CD4-positive, CD25-positive, alpha-beta regulatory T cell (primary cell): ENCODE results near the gene DPM1. TPM values are rescaled to one million over a fixed set of nuclear protein-coding genes. Genes with fewer than 3 reads are reported as not detected.
A peak's percentile ranks its signal among the peaks of the same experiment; 100 is the strongest.

Experiments used
- ATAC-seq, 2 donors: fragments of 150-1000 bp; cut with Tn5 transposase; one replicate each; pipeline ENCODE4 v1.10.0; 2021; ENCODE audit warnings: low read depth in 2 of 2, moderate number of reproducible peaks in 2 of 2, moderate library complexity in 1 of 2
- DNase-seq, 3 donors: peaks; one replicate each; pipeline versions ENCODE4 v3.0.0 to v3.0.0-alpha.2; 2012 to 2022; ENCODE audit warnings: mixed read lengths in 1 of 3
- H3K27ac ChIP-seq: one replicate; pipeline ENCODE4 v1.7.0; 2013; ENCODE audit warnings: mild to moderate bottlenecking, low read length; ENCODE audit not compliant: insufficient read depth, poor library complexity, severe bottlenecking
- H3K27me3 ChIP-seq: one replicate; pipeline ENCODE4 v1.7.0; 2013; ENCODE audit warnings: low read length; ENCODE audit not compliant: control insufficient read depth, insufficient read depth
- H3K36me3 ChIP-seq: one replicate; pipeline ENCODE4 v1.7.0; 2013; ENCODE audit warnings: mild to moderate bottlenecking, low read length, moderate library complexity; ENCODE audit not compliant: control insufficient read depth, insufficient read depth
- H3K4me1 ChIP-seq: 2 replicates; pipeline ENCODE4 v1.7.0; 2013; ENCODE audit warnings: mild to moderate bottlenecking, low read length; ENCODE audit not compliant: insufficient read depth, control insufficient read depth, poor library complexity, severe bottlenecking
- H3K4me3 ChIP-seq: one replicate; pipeline ENCODE4 v1.7.0; 2013; ENCODE audit warnings: low read depth, mild to moderate bottlenecking, low read length, moderate library complexity
- H3K9me3 ChIP-seq, 2 experiments: 1 replicate in 1 of 2; 2 replicates in 1 of 2; pipeline ENCODE4 v1.7.0; 2013; ENCODE audit warnings: low read length in 2 of 2, mild to moderate bottlenecking in 1 of 2, moderate library complexity in 1 of 2; ENCODE audit not compliant: control insufficient read depth in 2 of 2
- H3K27ac Mint-ChIP-seq, 3 donors: one replicate each; pipeline ENCODE4 v1.8.0; 2020 to 2022; ENCODE audit warnings: mild to moderate bottlenecking in 3 of 3, mixed read lengths in 3 of 3, moderate library complexity in 2 of 3
- H3K27me3 Mint-ChIP-seq: one replicate; pipeline ENCODE4 v1.8.0; 2022; ENCODE audit warnings: mild to moderate bottlenecking, mixed read lengths
- H3K36me3 Mint-ChIP-seq: one replicate; pipeline ENCODE4 v1.8.0; 2020; ENCODE audit warnings: mixed read lengths
- H3K4me1 Mint-ChIP-seq, 4 donors: one replicate each; pipeline ENCODE4 v1.8.0; 2020 to 2022; ENCODE audit warnings: mixed read lengths in 4 of 4, mild to moderate bottlenecking in 1 of 4
- H3K4me3 Mint-ChIP-seq, 4 donors: one replicate each; pipeline ENCODE4 v1.8.0; 2020 to 2022; ENCODE audit warnings: mild to moderate bottlenecking in 4 of 4, mixed read lengths in 4 of 4, moderate library complexity in 3 of 4
- H3K9me3 Mint-ChIP-seq, 7 donors: one replicate each; pipeline ENCODE4 v1.8.0; 2020 to 2022; ENCODE audit warnings: mixed read lengths in 7 of 7, mild to moderate bottlenecking in 3 of 7, moderate library complexity in 2 of 7
- polyA plus RNA-seq, 4 donors: library from polyadenylated mRNA; unstranded; fragments of 300-500 nt; fragmentation: Illumina TruSeq; gene quantifications; one replicate each; pipeline ENCODE4 v1.2.3, GENCODE V29; 2021
- total RNA-seq: library from RNA; stranded (reverse); gene quantifications from one replicate; pipeline ENCODE4 v1.2.3, GENCODE V29; 2022

DPM1 gene
- total and polyA plus RNA-seq, 5 donors from 2014 or later, result 34.3 to 82.0 (median 74.5) TPM

DNA sequence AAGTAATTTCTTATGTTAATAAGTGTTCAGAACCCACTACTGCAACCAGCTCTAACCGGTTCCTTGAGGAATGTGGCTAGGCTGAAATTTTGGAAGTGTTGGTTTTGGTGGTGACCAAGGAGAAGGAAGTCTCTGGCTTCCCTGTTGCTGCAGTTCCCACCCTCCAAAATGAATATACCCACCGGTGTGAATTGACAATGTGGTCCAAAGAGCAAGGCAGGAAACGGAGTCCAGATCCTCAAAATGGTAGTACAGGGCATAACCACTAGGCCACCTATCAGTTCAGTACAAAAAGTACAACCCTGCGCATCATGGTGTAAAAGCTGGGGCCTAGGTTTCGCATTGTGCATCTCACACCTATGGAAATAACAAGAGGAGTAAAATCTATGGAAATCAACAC is 29.9 kb downstream of the DPM1 start:
- peak overlapping the region; percentile 44 for H3K27ac ChIP-seq
- H3K36me3 ChIP-seq, result peaks cover 13% of the 10 kb centered on the region
- Mint-ChIP-seq H3K27ac (peak overlapping the region; percentile 39 to 99 (median 98)), H3K27me3 (peaks cover 14% of the 10 kb centered on the region), H3K4me1 (peaks cover 21 to 73% (median 63%) of the 10 kb centered on the region in 4 donors), H3K36me3 (peaks cover 11% of the 10 kb centered on the region), H3K9me3 (peaks cover 0 to 2% (median 0%) of the 10 kb centered on the region in 7 donors), H3K4me3 (peak overlapping the region; percentile 97 to 99 (median 97))
- H3K9me3 ChIP-seq, result no peaks in the 10 kb centered on the region
- H3K27me3 ChIP-seq, result no peaks in the 10 kb centered on the region
- H3K4me3 ChIP-seq, result peak overlapping the region; percentile 93
- ATAC-seq (no peak), DNase-seq (peak in 1 of 3 donors; percentile 23)
- H3K4me1 ChIP-seq, result peaks cover 58% of the 10 kb centered on the region

DNA sequence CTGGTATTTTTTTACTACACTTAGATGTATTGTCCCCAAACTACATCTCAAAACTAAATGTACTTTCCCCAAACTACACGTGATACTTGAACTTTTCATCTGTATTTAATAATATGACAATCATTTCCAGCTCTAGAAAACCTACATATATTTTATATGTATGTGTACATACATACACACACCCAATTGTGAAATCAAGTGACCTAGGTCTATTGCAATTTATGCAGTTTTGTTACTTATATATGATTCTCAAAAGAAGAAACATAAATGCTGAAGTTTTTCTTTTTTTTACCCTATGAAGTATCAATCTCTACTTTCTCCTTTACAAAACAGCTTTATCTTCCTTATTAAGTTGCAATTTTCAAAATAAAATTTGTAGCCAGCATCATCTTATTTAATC is 31.8 kb downstream of the DPM1 start:
- H3K27me3 ChIP-seq, result no peaks in the 10 kb centered on the region
- DNase-seq (no peak), ATAC-seq (no peak)
- no peak overlapping the region for H3K27ac Mint-ChIP-seq
- peaks cover 0 to 2% (median 0%) of the 10 kb centered on the region in 7 donors for H3K9me3 Mint-ChIP-seq
- H3K4me3 ChIP-seq, result peak overlapping the region; percentile 93
- H3K4me3 Mint-ChIP-seq, result peak overlapping the region in 1 of 4 donors; percentile 36
- H3K36me3 ChIP-seq, result peaks cover 14% of the 10 kb centered on the region
- peak overlapping the region; percentile 53 for H3K27ac ChIP-seq
- peaks cover 14% of the 10 kb centered on the region for H3K27me3 Mint-ChIP-seq
- H3K9me3 ChIP-seq, result no peaks in the 10 kb centered on the region
- H3K4me1 Mint-ChIP-seq, result peaks cover 30 to 79% (median 67%) of the 10 kb centered on the region in 4 donors
- peaks cover 66% of the 10 kb centered on the region for H3K4me1 ChIP-seq
- peaks cover 11% of the 10 kb centered on the region for H3K36me3 Mint-ChIP-seq

DNA sequence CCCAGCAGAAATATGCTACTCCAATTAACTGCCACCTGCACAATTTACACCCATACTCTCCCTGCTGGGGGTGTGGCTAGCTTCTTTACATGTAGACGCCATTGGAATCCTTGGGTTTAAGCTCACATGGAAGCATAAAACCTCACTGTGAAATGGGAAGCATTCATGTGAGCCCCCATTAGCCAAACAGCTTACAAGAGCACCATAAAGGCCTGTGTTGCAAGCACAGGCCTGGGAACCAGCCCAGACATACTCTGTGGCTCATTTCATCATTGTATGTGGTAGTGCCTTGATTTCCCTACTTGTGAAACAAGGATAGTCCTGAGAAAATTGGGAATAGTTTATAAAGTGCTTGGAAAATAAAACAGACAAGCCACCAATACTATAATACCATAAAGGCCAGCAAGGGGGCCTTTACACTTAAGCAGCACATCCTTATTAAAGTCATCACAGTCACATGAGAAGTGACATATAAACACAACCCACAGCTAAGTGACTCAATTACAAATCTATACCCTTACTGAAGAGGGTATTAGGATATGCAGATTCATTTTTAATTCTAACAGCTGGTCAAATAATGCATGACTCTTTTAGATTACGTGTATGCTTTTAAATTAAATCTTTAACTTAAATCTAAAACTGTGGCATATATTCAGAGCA is 33.9 kb downstream of the DPM1 start:
- ATAC-seq (no peak), DNase-seq (no peak)
- peaks cover 2% of the 10 kb centered on the region for H3K27me3 Mint-ChIP-seq
- peaks cover 34 to 91% (median 77%) of the 10 kb centered on the region in 4 donors for H3K4me1 Mint-ChIP-seq
- H3K27me3 ChIP-seq, result no peaks in the 10 kb centered on the region
- peaks cover 70% of the 10 kb centered on the region for H3K4me1 ChIP-seq
- peak overlapping the region; percentile 13 for H3K4me3 ChIP-seq
- H3K36me3 ChIP-seq, result peaks cover 14% of the 10 kb centered on the region
- peaks cover 15% of the 10 kb centered on the region for H3K36me3 Mint-ChIP-seq
- H3K27ac Mint-ChIP-seq, result peak overlapping the region in 2 of 3 donors; percentile 51 to 86
- H3K27ac ChIP-seq, result peak overlapping the region; percentile 50
- no peaks in the 10 kb centered on the region for H3K9me3 ChIP-seq
- peaks cover 0 to 2% (median 0%) of the 10 kb centered on the region in 7 donors for H3K9me3 Mint-ChIP-seq
- H3K4me3 Mint-ChIP-seq, result peak overlapping the region in 1 of 4 donors; percentile 19

DNA sequence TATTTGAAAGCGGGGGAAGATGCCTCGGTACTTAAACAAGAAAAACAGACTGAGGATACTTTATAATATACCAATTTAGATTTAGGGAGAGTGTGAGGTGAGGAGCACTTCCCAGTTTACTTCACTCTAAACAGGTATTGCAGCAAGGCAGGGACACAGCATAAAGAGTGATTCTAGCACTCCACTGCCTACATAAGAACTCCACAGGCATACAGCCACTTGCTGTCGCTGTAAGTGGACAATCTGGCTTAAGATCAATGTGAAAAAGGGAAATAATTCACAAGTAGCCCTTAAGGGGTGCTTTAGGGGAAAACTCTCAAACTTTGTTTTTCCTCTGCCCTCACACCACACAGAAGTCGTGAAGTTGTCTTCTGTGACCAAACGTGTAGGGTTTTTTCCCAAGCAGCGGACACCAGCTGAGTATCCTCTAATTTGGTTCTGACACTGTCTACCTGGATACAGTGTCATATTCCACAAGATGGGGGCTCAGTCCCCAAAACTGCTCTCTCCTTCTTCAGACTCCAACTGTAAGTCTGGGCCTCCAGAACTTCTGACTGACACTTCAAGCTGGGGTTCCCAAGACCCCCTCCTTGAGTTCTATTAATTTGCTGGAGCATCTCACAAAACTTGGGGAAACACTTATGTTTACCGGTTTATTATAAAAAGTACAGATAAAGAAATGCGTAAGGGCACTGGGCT is 36.4 kb downstream of the DPM1 start:
- no peak for ATAC-seq
- Mint-ChIP-seq H3K4me3 (peak overlapping the region in 1 of 4 donors; percentile 71), H3K36me3 (peaks cover 4% of the 10 kb centered on the region), H3K4me1 (peaks cover 43 to 91% (median 77%) of the 10 kb centered on the region in 4 donors), H3K9me3 (no peaks in the 10 kb centered on the region), H3K27ac (peak overlapping the region; percentile 60 to 87 (median 81)), H3K27me3 (no peaks in the 10 kb centered on the region)
- no peak for DNase-seq
- H3K27ac ChIP-seq, result peak overlapping the region; percentile 51
- H3K4me3 ChIP-seq, result no peak overlapping the region
- peaks cover 5% of the 10 kb centered on the region for H3K36me3 ChIP-seq
- no peaks in the 10 kb centered on the region for H3K9me3 ChIP-seq
- no peaks in the 10 kb centered on the region for H3K27me3 ChIP-seq
- peaks cover 58% of the 10 kb centered on the region for H3K4me1 ChIP-seq

- H3K27ac ChIP-seq, result peak overlapping the region; percentile 51
- no peaks in the 10 kb centered on the region for H3K9me3 ChIP-seq
- no peak overlapping the region for H3K4me3 ChIP-seq
- peaks cover 4% of the 10 kb centered on the region for H3K36me3 Mint-ChIP-seq
- no peaks in the 10 kb centered on the region for H3K27me3 Mint-ChIP-seq
- H3K4me3 Mint-ChIP-seq, result peak overlapping the region in 1 of 4 donors; percentile 39
- H3K36me3 ChIP-seq, result peaks cover 7% of the 10 kb centered on the region
- peak in 1 of 3 donors; percentile 37 for DNase-seq
- H3K4me1 ChIP-seq, result peaks cover 60% of the 10 kb centered on the region
- ATAC-seq, result peak; percentile 66 to 73
- peak overlapping the region in 1 of 3 donors; percentile 81 for H3K27ac Mint-ChIP-seq
- peaks cover 44 to 94% (median 79%) of the 10 kb centered on the region in 4 donors for H3K4me1 Mint-ChIP-seq
- H3K9me3 Mint-ChIP-seq, result peaks cover 0 to 3% (median 0%) of the 10 kb centered on the region in 7 donors
- H3K27me3 ChIP-seq, result no peaks in the 10 kb centered on the region
Measured at GRCh38 chr20:50920997-50921396, 37.3 kb downstream of the DPM1 start.

GRCh38 chr20:50919567-50919966 is 38.8 kb downstream of the DPM1 start:
- Histone ChIP-seq H3K27me3 (no peaks in the 10 kb centered on the region), H3K4me3 (no peak overlapping the region), H3K9me3 (no peaks in the 10 kb centered on the region), H3K27ac (no peak overlapping the region), H3K36me3 (peaks cover 9% of the 10 kb centered on the region), H3K4me1 (peaks cover 64% of the 10 kb centered on the region)
- H3K36me3 Mint-ChIP-seq, result peaks cover 4% of the 10 kb centered on the region
- peak overlapping the region in 2 of 3 donors; percentile 74 to 91 for H3K27ac Mint-ChIP-seq
- H3K9me3 Mint-ChIP-seq, result peaks cover 0 to 3% (median 0%) of the 10 kb centered on the region in 7 donors
- ATAC-seq (no peak), DNase-seq (no peak)
- peak overlapping the region; percentile 19 to 62 (median 31) for H3K4me3 Mint-ChIP-seq
- H3K27me3 Mint-ChIP-seq, result no peaks in the 10 kb centered on the region
- peaks cover 52 to 92% (median 78%) of the 10 kb centered on the region in 4 donors for H3K4me1 Mint-ChIP-seq

GRCh38 chr20:50918403-50918802 is 39.9 kb downstream of the DPM1 start:
- peaks cover 8% of the 10 kb centered on the region for H3K36me3 Mint-ChIP-seq
- peaks cover 61 to 92% (median 82%) of the 10 kb centered on the region in 4 donors for H3K4me1 Mint-ChIP-seq
- peaks cover 6% of the 10 kb centered on the region for H3K36me3 ChIP-seq
- H3K4me1 ChIP-seq, result peaks cover 63% of the 10 kb centered on the region
- DNase-seq, result no peak
- H3K27me3 Mint-ChIP-seq, result no peaks in the 10 kb centered on the region
- peak overlapping the region in 1 of 4 donors; percentile 40 for H3K4me3 Mint-ChIP-seq
- no peak overlapping the region for H3K4me3 ChIP-seq
- ATAC-seq, result no peak
- H3K27ac Mint-ChIP-seq, result peak overlapping the region in 2 of 3 donors; percentile 2 to 86
- H3K9me3 ChIP-seq, result no peaks in the 10 kb centered on the region
- peaks cover 0 to 3% (median 0%) of the 10 kb centered on the region in 7 donors for H3K9me3 Mint-ChIP-seq
- H3K27me3 ChIP-seq, result no peaks in the 10 kb centered on the region
- H3K27ac ChIP-seq, result peak overlapping the region; percentile 27
